Fibroblast of mammary gland (primary cell): Measurements from ENCODE around the gene CDH13.

Source experiments
- DNase-seq: peaks from one replicate; pipeline ENCODE4 v3.0.0-alpha.2; 2010; ENCODE audit warnings: low read depth
- H3K4me3 ChIP-seq: 2 replicates; pipeline ENCODE4 v1.5.1; 2011; ENCODE audit warnings: low read depth, mild to moderate bottlenecking, low read length, moderate library complexity; ENCODE audit not compliant: control insufficient read depth
- TF ChIP-seq, protein P1 (sequence below): conservative IDR thresholded peaks from 2 replicates; pipeline ENCODE4 v1.5.1; 2011; ENCODE audit warnings: low read depth, low read length, inconsistent platforms; ENCODE audit not compliant: control insufficient read depth, insufficient read depth

CDH13 gene

DNA sequence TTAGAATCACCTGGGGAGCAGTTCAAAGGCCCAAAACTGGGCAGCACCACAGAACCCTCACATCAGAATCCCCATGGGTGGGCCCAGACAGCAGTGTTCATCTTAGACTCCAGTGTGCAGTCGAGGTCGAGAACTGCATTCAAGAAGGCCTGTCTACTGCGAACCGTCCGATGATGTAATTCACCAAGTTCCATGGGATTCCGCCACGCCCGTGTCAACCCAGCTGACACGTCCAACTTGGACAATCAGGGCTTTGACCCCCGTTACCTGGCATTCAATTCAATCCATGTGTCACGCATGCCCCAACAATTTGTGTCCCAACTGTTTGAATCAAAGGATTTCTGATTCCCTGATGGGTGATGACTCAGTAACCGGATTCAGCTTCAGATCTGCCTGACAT, 1190.3 kb downstream of the CDH13 start:
- TF ChIP-seq, protein P1, sequence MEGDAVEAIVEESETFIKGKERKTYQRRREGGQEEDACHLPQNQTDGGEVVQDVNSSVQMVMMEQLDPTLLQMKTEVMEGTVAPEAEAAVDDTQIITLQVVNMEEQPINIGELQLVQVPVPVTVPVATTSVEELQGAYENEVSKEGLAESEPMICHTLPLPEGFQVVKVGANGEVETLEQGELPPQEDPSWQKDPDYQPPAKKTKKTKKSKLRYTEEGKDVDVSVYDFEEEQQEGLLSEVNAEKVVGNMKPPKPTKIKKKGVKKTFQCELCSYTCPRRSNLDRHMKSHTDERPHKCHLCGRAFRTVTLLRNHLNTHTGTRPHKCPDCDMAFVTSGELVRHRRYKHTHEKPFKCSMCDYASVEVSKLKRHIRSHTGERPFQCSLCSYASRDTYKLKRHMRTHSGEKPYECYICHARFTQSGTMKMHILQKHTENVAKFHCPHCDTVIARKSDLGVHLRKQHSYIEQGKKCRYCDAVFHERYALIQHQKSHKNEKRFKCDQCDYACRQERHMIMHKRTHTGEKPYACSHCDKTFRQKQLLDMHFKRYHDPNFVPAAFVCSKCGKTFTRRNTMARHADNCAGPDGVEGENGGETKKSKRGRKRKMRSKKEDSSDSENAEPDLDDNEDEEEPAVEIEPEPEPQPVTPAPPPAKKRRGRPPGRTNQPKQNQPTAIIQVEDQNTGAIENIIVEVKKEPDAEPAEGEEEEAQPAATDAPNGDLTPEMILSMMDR = no peak
- no peak overlapping the region for H3K4me3 ChIP-seq
- DNase-seq = no peak

DNA sequence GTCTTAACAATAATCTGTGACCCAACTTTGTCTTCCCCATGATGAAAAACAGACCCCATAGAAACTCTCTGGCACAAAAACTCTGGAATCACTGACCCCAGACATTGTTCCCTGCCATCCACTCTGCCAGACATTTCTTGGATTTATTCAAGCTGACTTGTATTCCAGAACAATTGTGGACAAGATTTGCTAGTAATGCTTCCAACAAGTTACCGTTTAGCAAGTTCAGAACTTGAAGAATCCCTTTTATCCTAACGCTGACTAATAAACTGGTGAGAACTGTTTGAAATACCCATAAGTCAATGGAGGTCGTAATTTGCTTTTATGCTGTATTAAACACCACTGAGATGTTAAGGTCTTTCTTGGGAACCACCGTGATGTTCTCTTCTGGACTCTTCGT, 1191.5 kb downstream of the CDH13 start:
- DNase-seq = no peak
- TF ChIP-seq, protein P1 = no peak
- no peak overlapping the region for H3K4me3 ChIP-seq

DNA sequence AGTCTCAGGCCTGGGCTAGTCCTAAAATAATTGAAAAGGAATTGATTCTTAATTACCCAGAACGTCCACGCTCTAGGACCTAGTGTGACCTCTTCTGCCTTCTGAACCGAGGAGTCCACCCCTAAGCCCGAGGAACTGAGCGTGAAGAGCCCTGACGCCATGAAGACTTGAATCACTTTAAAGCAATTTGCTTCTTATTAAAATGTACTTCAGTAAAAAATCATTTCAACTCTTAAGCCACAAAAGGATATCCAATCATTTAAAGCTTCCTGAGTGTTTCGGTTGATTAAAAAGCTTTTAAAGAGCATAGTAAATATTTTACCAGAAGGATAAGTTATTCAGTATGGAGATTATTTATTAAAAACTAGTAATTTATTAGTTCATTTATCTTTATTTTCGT, 1192.6 kb downstream of the CDH13 start:
- H3K4me3 ChIP-seq = no peak overlapping the region
- TF ChIP-seq, protein P1 = no peak
- no peak for DNase-seq

DNA sequence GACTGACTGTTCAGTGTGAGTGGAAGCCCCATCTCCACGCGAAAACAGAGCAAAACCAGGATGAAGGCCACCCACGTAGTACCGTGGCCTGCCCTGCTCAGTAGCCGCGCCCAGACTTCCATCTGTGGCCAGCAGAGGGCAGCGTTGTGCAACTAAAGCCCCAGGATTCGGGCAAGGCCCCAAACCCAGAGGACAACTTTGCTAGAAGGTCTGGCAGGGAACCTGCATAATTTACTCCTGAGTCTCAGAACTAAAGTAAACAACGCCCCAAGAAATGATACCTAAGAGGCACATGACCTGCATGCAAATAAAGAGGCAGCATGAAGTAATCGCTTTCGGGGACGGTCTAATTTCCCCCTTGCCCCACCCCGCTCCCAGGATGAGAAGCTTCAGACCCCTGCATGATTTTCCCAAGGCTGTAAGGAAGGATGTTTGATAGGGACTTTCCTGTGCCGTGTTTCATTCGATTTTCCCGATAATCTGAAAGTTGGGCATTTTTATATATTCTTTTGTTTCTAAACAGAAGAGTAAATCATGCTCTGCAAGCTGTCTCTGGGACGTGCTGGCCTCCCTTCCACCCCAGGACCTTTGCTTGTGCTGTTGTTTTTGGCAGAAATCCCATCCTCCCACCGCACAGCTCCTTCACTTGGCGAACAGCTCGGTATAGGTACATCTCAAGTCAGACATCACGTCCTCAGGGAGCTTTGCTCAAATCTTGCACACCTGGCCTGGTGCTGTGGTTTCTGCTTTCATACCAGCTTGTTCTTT, 1199.6 kb downstream of the CDH13 start:
- H3K4me3 ChIP-seq = no peak overlapping the region
- peak; percentile 85 for DNase-seq
- TF ChIP-seq, protein P1 = peak; percentile 84

DNA sequence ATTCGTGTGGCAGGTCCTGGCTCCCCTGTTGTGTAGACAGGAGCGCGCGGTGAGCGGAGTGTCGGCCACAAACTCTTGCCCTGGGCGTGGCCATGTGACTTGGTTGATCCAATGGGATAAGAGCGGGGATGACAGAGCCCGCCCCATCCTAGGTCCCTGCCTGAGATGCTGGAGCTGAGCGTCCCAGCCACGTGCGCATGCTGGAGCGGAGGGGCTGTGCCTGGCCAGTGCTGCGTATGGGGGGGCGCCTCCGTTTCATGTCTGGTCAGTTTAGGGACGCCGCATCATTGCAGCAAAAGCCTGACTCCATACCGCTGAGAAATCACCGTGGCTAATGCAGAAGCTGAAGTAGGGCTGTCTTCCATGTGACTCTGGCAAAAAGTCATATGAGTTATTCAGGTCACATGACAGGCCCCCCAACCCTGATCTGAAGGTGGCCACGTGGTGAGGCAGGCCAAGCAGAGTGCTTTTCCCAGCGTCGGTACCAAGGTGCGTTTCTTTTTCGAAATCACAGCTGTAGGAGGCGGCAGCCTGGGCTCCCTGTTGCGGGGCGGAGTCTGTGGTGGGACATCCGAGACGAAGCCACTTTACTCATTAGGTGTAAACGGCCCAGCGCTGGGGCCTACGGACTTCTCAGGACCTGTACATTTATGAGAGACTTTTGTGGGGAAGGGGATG, 1203.5 kb downstream of the CDH13 start:
- TF ChIP-seq, protein P1 = no peak
- no peak for DNase-seq
- no peak overlapping the region for H3K4me3 ChIP-seq

DNA sequence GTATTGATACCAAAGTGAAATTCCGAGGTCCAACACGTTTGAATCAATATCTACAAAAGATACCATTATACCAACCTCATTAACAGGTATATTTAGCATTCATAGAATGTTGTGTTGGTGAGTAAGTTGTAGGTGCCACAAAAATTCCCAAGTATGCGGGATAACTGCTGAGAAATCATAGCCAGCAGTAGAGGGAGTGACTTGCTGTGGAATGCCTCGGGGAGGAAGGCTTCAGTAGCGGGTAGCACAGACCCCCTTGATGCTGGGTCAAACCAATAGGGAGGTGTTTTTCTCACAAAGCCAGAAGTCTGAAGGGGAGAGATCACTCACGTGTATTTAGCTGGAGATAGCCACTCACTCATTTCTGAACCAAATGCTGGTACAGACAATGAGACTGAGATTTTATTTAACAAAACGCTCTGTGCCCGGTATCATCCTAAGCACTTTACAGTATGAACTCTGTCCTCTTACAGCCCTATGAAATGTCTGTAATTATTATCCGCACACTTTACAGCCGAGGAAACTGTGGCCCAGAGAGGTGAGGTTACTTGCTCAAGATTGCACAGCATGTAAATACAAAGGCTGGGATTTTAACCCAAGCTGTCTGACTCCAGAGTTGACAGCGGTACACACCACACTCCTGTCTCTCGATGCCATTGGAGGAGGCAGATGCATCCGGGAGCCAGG, 1204.1 kb downstream of the CDH13 start:
- no peak for DNase-seq
- TF ChIP-seq, protein P1 = no peak
- no peak overlapping the region for H3K4me3 ChIP-seq
